ENCODE measurements around the gene SH3RF2. TPM values are rescaled to one million over a fixed set of nuclear protein-coding genes. Genes with fewer than 3 reads are reported as not detected.

The SH3RF2 gene
- total and polyA plus RNA-seq, 10 of the 15 experiments (the other 5 are each of a cell fraction or from before 2014, with no cell fraction given) = 0.15 TPM; not detected in 9

DNA sequence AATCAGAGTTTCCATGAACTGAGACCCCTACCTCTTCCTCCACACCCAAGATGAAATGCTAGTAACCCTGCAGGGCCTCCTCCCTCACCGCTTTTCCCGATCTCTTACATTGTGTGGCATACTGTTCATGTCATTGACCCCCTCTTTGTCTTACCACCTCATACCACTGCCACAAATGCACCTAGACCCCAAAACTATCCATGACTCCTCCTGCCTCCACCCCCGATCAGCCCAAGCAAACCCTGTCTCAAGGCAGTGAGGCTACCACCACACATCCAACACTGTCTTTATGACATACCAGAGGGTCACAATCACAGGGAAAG, 113.3 kb downstream of the SH3RF2 start:
- Histone ChIP-seq H3K4me1 (ENCODE audit: control insufficient read depth, insufficient read depth, low read length) (no peaks in the 10 kb centered on the region), H3K27ac (ENCODE audit: control insufficient read depth, insufficient read depth) (no peak overlapping the region), H3K4me3 (no peak overlapping the region), H2AFZ (ENCODE audit: control insufficient read depth, low read depth, low read length) (no peak overlapping the region), H3K36me3 (ENCODE audit: control insufficient read depth in 2 of 2, insufficient read depth in 2 of 2, low read length in 1 of 2) (no peaks in the 10 kb centered on the region), H3K79me2 (ENCODE audit: control insufficient read depth, insufficient read depth, low read length) (no peaks in the 10 kb centered on the region), H3K4me2 (ENCODE audit: control insufficient read depth, insufficient read depth) (no peak overlapping the region), H4K20me1 (ENCODE audit: control insufficient read depth, insufficient read depth) (no peaks in the 10 kb centered on the region), H3K27me3 (replicated peaks in 1 of 2; ENCODE audit: control insufficient read depth in 2 of 2, insufficient read depth in 2 of 2, low read length in 1 of 2) (no peaks in the 10 kb centered on the region; a peak in 3 of 4 replicates), H3K9ac (ENCODE audit: control insufficient read depth, insufficient read depth, low read length) (no peak overlapping the region), H3K9me3 (replicated peaks; ENCODE audit: control insufficient read depth, insufficient read depth, low read length) (no peaks in the 10 kb centered on the region)
- ChIA-PET RAD21 (ENCODE audit: unreplicated experiment) (no interaction called here), POLR2A (no interaction called here), CTCF (no interaction called here), SMC1A (ENCODE audit: uncharacterized antibody, unreplicated experiment) (interaction anchor here (1.6 kb wide), 1 partner anchor 22 kb away, joined by 3 read pairs; no protein-coding TSS in a partner anchor)
- BruUV-seq (replicated peaks) = no TSS peak
- 25% methylated on average over 3 of the region's 3 CpGs for WGBS (ENCODE audit: insufficient coverage, insufficient replicate concordance, low lambda C conversion rate, missing lambda C conversion rate)
- intact Hi-C loops (cut with micrococcal nuclease; ENCODE audit: unreplicated experiment) (loop anchor here (5.0 to 10.0 kb wide), 3 partner anchors 352 to 1845 kb away; no protein-coding TSS in a partner anchor), in situ Hi-C loops (cut with MboI) (no loop called here)
- TF ChIP-seq POLR2AphosphoS2 (IDR thresholded peaks at IDR 0.05; ENCODE audit: low read depth, low read length) (no peak), SIX5 (IDR thresholded peaks at IDR 0.05; ENCODE audit: low read depth, low read length, severe bottlenecking) (no peak), TCF12 (IDR thresholded peaks at IDR 0.05; ENCODE audit: low read depth, low read length) (no peak), NFYB (IDR thresholded peaks at IDR 0.05; ENCODE audit: insufficient read depth, low read depth, low read length) (no peak), POLR2AphosphoS5 (IDR thresholded peaks at IDR 0.05; ENCODE audit: low read length) (no peak), RFX5 (IDR thresholded peaks at IDR 0.05; ENCODE audit: low read depth, low read length) (no peak), CEBPB (IDR thresholded peaks at IDR 0.05; ENCODE audit: borderline replicate concordance in 1 of 2, low read depth in 2 of 2, low read length in 2 of 2) (no peak), CBX3 (IDR thresholded peaks at IDR 0.05; ENCODE audit: borderline replicate concordance, low read depth) (no peak), ETV6 (conservative IDR thresholded peaks at IDR 0.05 in 1 of 2, IDR thresholded peaks at IDR 0.05 in 1 of 2; ENCODE audit: borderline replicate concordance in 1 of 2, low read depth in 1 of 2) (no peak), CBFB (IDR thresholded peaks at IDR 0.05; ENCODE audit: low read depth) (no peak), SPI1 (IDR thresholded peaks at IDR 0.05; ENCODE audit: borderline replicate concordance, insufficient read depth, low read depth, low read length) (no peak)
- TF ChIP-seq, protein P1, sequence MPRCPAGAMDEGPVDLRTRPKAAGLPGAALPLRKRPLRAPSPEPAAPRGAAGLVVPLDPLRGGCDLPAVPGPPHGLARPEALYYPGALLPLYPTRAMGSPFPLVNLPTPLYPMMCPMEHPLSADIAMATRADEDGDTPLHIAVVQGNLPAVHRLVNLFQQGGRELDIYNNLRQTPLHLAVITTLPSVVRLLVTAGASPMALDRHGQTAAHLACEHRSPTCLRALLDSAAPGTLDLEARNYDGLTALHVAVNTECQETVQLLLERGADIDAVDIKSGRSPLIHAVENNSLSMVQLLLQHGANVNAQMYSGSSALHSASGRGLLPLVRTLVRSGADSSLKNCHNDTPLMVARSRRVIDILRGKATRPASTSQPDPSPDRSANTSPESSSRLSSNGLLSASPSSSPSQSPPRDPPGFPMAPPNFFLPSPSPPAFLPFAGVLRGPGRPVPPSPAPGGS (IDR thresholded peaks at IDR 0.05; ENCODE audit: borderline replicate concordance, insufficient read depth, low read depth, low read length, poor library complexity, severe bottlenecking) = no peak
- TF ChIP-seq, protein P2, sequence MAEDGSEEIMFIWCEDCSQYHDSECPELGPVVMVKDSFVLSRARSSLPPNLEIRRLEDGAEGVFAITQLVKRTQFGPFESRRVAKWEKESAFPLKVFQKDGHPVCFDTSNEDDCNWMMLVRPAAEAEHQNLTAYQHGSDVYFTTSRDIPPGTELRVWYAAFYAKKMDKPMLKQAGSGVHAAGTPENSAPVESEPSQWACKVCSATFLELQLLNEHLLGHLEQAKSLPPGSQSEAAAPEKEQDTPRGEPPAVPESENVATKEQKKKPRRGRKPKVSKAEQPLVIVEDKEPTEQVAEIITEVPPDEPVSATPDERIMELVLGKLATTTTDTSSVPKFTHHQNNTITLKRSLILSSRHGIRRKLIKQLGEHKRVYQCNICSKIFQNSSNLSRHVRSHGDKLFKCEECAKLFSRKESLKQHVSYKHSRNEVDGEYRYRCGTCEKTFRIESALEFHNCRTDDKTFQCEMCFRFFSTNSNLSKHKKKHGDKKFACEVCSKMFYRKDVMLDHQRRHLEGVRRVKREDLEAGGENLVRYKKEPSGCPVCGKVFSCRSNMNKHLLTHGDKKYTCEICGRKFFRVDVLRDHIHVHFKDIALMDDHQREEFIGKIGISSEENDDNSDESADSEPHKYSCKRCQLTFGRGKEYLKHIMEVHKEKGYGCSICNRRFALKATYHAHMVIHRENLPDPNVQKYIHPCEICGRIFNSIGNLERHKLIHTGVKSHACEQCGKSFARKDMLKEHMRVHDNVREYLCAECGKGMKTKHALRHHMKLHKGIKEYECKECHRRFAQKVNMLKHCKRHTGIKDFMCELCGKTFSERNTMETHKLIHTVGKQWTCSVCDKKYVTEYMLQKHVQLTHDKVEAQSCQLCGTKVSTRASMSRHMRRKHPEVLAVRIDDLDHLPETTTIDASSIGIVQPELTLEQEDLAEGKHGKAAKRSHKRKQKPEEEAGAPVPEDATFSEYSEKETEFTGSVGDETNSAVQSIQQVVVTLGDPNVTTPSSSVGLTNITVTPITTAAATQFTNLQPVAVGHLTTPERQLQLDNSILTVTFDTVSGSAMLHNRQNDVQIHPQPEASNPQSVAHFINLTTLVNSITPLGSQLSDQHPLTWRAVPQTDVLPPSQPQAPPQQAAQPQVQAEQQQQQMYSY (CRISPR knock-in tag; IDR thresholded peaks at IDR 0.05) = no peak
- TF ChIP-seq, protein P3, sequence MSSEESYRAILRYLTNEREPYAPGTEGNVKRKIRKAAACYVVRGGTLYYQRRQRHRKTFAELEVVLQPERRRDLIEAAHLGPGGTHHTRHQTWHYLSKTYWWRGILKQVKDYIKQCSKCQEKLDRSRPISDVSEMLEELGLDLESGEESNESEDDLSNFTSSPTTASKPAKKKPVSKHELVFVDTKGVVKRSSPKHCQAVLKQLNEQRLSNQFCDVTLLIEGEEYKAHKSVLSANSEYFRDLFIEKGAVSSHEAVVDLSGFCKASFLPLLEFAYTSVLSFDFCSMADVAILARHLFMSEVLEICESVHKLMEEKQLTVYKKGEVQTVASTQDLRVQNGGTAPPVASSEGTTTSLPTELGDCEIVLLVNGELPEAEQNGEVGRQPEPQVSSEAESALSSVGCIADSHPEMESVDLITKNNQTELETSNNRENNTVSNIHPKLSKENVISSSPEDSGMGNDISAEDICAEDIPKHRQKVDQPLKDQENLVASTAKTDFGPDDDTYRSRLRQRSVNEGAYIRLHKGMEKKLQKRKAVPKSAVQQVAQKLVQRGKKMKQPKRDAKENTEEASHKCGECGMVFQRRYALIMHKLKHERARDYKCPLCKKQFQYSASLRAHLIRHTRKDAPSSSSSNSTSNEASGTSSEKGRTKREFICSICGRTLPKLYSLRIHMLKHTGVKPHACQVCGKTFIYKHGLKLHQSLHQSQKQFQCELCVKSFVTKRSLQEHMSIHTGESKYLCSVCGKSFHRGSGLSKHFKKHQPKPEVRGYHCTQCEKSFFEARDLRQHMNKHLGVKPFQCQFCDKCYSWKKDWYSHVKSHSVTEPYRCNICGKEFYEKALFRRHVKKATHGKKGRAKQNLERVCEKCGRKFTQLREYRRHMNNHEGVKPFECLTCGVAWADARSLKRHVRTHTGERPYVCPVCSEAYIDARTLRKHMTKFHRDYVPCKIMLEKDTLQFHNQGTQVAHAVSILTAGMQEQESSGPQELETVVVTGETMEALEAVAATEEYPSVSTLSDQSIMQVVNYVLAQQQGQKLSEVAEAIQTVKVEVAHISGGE (CRISPR knock-in tag; IDR thresholded peaks at IDR 0.05) = no peak
- DNase-seq (ENCODE audit: low read depth, low spot score) (no peak), FAIRE-seq (no peak), ATAC-seq (no peak; the same call in 2 of the 3 replicates)

Data from GM12878 (cell line).